GM21526 (cell line): ENCODE results near the gene RNF223.

Experiments used
- ATAC-seq: cut with Tn5 transposase; IDR thresholded peaks from one replicate; pipeline ENCODE4 v1.9.1; 2021; ENCODE audit warnings: moderate library complexity; ENCODE audit not compliant: unreplicated experiment, low FRiP score

The RNF223 gene

GRCh38 chr1:1048765-1049164, 25.3 kb downstream of the RNF223 start:
- no peak for ATAC-seq

GRCh38 chr1:1047963-1048362, 26.1 kb downstream of the RNF223 start:
- ATAC-seq: no peak

GRCh38 chr1:1047407-1047806, 26.7 kb downstream of the RNF223 start:
- no peak for ATAC-seq

- no peak for ATAC-seq
Observed at GRCh38 chr1:1046767-1047166, 27.3 kb downstream of the RNF223 start.

- no peak for ATAC-seq
Observed at GRCh38 chr1:1046243-1046642, 27.9 kb downstream of the RNF223 start.

- no peak for ATAC-seq
Observed at GRCh38 chr1:1045129-1045528, 29.0 kb downstream of the RNF223 start.

- ATAC-seq: no peak
Observed at GRCh38 chr1:1044455-1045078, 29.5 kb downstream of the RNF223 start.

GRCh38 chr1:1043921-1044320, 30.2 kb downstream of the RNF223 start:
- ATAC-seq: no peak

- no peak for ATAC-seq
Observed at GRCh38 chr1:1043411-1043810, 30.7 kb downstream of the RNF223 start.

- no peak for ATAC-seq
Observed at GRCh38 chr1:1042835-1043234, 31.3 kb downstream of the RNF223 start.

GRCh38 chr1:1041873-1042272, 32.2 kb downstream of the RNF223 start:
- ATAC-seq: no peak

GRCh38 chr1:1041092-1041523, 33.0 kb downstream of the RNF223 start:
- no peak for ATAC-seq

GRCh38 chr1:1040004-1040991, 33.8 kb downstream of the RNF223 start:
- ATAC-seq: no peak

- no peak for ATAC-seq
Observed at GRCh38 chr1:1039145-1039910, 34.8 kb downstream of the RNF223 start.

GRCh38 chr1:1038694-1039093, 35.4 kb downstream of the RNF223 start:
- ATAC-seq: no peak

- no peak for ATAC-seq
Observed at GRCh38 chr1:1037366-1038327, 36.5 kb downstream of the RNF223 start.

GRCh38 chr1:1035291-1035943, 38.7 kb downstream of the RNF223 start:
- ATAC-seq: no peak

GRCh38 chr1:1034439-1034781, 39.7 kb downstream of the RNF223 start:
- ATAC-seq: no peak

- ATAC-seq: no peak
Observed at GRCh38 chr1:1033731-1034438, 40.2 kb downstream of the RNF223 start.
